Measurements from ENCODE around the gene DPF1.

The DPF1 gene

DNA sequence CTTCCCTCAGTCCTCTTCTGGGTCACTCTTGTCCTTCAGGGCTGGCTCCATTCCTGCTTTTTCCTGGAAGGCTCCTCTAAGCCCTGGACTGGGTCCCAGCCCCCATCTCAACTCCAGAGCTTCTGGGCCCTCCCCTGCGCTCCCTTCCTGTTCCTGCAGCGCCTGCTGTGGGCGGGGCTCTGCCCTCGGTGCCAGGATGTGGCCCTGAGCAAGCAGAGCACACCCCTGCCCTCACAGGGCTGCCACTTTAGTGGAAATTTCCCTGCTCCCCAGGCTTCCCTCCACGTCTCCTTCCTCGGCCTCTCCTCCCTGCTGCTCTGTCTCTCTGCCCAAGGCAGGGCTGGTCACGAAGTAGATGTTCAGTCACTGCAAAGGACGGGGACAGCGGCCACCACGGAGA lies 28.8 kb downstream of the DPF1 start:
- DNase-seq: no peak

DNA sequence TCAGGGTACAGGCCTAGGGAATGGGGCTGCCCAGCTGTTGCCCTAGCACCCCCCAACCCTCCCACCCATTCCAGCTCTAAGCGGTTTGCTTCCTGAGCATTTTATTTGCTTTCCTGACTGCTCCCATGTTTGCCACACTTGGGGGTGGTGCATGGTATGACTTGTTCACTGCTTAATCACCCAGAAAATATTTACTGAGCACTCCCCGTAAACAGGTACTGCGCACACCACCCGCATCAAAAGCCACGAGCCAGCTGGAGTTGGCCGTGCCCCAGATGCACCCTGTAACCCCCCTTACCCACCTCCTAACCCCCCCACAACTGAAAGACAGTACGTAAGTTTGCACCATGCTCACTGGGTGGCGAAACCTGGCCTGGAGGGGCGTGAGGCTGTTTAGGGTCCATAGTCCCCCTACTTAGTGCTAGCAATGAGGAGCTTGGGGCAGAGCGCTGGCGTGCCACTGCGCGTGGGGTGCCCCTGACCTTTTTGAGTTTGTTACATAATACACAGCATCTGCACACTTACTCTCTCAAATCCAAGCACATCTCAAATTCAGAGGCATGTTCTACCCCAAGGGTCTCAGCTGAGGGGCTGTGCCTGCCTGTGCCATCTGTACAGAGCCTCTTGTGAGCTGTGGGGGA lies 29.8 kb downstream of the DPF1 start:
- DNase-seq: peak; percentile 77

DNA sequence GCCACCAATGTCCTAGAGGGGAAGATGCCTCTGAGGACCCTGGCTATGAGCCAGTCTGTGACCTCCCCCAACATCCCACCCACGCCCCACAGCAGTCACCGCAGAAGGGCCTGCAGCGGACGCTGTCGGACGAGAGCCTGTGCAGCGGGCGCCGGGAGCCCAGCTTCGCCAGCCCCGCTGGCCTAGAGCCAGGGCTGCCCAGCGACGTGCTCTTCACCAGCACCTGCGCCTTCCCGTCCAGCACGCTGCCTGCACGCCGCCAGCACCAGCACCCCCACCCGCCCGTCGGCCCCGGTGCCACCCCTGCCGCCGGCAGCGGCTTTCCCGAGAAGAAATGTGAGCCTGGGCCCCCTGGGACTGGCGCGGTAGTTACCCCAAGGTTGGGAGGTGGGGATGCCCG lies 30.6 kb downstream of the DPF1 start:
- DNase-seq: peak; percentile 63

DNA sequence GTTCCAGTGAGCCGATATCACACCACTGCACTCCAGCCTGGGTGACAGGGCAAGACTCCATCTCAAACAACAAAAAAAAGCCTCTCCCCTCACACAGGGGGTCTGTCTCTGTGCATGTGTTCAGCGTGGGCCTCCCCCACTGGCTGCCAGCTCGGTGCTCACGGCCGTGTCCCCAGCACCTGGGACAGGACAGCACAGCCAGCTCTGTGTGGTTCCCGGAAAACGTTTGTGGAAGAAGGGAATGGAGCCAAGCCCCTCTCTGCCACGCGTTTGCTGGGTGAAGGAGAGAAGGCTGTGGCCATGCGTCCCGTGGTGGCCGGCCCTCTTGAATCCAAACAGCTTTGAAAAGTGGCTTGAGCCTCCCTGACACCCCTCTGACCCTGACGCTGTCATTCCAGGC lies 32.3 kb downstream of the DPF1 start:
- no peak for DNase-seq

DNA sequence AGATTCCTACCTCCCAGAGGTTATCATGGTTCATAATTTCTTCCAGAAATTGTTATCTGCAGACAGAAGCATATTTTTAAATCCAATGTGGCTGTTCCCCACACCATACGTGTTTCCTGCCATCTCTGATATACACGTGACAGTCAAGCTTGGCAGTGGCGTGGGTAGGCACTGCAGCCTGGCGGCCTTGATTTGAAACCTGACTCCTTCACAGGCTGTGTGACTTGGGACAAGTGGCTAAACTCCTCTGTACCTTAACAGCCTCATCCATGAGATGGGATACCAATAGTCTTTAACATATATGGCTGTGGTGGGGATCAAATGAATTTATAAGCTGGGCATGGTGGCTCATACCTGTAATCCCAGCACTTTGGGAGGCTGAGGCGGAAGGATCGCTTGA lies 33.2 kb downstream of the DPF1 start:
- no peak for DNase-seq

DNA sequence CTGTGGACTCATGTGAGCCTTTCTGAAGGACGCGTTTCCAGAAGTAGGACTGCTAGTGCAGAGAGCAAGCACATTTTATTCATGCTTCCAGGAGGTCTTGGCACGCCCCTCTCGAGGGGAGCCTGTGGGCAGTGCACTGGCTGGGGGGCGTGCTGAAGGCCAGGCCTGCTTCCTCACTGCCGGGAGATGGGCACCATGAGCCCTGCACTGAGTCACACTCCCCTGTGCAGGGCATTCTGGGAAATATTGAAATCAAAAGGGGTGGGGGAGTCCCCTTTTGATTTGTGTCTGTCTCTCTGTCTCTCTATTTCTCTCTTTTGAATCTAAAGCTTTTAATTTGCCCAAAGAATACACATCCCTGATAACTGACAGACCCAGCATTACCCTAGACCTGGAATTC lies 34.0 kb downstream of the DPF1 start:
- DNase-seq: no peak

DNA sequence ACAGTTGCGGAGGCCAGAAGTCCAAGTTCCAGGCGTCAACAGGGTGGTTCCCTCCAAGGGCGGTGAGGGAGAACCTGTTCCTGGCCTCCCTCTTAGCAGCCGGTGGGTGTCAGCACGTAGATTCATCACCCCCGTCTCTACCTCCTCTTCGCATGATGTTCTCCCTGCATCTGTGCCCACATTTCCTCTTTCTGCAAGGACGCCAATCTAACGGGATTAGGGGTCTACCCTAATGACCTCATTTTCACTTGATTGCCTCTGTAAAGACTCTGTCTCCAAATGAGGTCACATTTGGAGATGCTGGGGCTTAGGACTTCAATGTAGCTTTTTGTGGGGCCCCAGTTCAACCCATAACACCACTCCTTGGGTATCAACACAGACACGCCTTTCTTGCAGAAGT lies 38.5 kb downstream of the DPF1 start:
- DNase-seq: no peak

DNA sequence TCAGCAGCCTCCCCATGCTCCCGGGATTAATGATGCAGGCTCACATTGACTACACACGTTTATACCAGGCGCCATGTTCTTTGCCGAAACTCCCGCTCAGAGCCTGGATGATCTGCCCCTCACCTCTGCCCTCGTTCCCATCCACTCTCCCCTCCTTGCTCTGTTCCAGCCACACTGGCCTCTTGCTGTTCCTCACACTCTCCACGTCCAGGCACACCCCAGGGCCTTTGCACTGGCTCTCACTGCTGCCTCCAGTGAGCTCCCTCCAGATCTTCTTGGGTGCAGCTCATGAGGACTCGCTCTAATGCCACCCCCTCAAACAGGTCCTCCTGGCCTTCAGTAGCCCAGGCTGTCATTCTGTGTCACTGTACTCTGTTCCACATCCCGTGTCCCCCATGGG lies 39.2 kb downstream of the DPF1 start:
- DNase-seq: no peak

DNA sequence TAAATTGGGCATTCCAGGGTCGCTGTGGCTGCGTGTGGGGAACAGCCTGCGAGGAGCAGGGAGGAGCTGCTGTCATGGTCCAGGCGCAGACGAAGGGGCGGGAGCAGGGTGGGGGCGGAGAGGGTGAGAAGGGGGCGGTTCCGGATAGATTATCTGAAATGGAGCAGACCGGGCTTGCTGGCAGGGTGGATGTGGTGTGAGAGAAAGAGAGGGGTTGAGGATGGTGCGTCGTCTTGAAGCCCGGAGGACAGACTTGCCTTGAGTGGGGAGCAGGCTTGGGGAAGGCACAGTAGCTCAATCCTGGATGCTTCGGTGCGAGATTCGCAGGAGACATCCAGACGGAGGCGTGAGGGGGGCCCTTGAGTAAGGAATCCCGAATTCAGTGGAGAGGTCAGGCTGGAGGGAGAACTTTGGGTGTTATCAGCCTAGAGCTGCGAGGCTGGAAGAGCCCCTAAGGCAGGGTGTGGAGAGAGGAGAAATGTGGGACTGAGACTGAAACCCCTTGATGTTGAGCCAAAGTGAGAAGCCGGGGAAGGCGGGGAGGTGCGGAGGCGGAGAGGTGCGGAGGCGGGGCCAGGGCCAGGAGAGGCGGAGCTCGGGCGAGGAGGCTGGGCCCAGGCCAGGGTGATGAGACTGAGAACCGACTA lies 40.6 kb downstream of the DPF1 start:
- DNase-seq: no peak

DNA sequence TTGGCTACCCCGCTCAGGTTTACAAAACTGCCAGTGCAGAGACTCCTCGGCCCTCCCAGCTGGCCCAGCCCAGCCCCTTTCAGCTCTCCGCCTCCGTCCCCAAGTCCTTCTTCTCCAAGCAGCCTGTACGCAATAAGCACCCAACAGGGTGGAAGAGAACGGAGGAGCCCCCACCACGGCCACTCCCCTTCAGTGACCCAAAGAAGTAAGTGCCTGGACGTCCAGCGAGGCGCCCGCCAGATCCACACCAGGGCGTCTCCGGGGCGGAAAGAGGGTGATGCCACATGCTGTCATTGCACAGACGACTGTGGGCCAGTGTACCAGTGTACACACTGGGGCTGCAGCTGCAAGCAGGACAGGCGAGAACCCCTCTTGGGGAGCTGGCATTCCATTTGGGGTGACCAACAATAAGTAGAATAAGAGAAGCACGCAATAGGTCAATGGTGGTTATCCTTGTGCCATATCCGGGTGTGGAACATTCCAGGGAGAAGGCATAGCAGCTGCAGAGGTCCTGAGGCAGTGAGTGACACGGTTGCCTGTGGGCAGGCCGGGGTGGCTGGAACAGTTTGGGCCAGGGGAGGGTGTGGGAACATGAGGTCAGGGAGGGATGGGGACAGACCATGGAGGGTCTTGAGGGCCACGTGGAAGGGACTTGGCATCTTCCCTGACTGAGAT lies 41.3 kb downstream of the DPF1 start:
- DNase-seq: no peak

DNA sequence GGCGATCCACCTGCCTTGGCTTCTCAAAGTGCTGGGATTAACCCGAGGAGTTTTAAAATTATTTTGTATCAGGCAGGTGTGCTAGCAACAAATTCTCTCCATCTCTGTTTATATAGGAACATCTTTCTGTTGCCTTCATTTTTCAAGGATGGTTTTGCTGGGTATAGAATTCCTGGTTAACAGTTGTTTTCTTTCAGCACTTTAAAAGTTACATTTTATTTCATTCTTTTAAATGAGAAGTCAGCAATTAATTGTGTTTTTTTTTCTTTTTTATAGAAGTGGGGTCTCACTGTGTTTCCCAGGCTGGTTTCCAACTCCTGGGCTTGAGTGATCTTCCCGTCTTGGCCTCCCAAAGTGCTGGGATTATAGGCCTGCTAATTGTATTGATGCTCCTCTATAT lies 44.0 kb downstream of the DPF1 start:
- DNase-seq: no peak

DNA sequence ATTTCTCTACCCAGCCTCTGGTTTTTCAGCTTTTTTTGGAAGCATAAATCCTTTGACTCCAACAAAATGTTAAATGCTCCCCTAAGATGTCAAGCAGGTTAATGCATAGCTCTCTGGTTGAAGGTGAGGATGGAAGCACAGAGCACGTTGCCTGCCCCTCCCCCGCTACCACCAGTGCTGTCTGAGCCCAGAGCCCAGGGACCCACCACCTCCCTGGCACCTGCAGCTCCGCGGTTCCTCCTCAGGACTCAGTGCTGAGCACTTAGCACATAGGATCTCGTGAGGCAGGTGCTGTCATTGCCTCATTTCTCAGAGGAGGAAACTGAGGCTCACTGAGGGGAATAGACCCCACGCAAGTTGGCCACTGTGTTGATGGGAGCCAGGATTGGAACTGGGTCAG lies 48.6 kb downstream of the DPF1 start:
- no peak for DNase-seq

DNA sequence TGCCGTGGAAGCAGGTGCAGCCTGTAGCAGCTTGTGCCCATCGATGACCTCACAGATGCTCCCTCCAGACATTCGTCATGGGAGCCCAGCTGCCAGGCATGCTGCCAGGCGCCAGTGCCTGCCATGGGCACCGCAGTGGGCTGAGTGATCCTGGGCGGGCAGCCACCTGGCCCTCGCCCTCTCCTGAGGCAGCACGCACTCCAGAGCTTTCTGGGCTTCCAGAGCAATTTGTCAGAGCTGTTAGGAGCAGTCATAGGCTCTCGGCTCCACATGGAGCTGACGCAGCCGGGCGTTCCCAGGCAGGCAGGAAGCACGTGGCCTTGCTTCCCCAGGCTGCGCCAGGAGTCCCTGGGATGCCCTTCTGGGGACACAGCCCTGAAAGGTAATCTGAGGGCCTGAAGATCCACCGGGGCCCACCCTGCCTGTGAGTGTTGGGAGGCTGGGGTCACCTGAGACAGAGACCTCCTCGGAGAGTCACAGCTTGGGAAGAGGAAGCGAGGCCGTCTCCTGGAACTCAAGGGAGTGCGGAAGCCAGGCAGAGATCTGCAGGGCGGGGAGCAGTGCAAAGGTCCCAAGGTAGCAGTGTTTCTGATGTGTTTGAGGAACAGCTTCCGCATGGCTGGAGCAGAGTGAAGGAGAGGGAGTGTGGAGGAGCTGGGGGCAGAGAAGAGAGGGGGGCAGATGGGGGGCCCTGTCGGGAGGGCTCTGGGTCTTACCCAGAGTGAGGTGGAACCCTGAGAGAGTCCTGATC lies 50.6 kb downstream of the DPF1 start:
- DNase-seq: peak; percentile 87

DNA sequence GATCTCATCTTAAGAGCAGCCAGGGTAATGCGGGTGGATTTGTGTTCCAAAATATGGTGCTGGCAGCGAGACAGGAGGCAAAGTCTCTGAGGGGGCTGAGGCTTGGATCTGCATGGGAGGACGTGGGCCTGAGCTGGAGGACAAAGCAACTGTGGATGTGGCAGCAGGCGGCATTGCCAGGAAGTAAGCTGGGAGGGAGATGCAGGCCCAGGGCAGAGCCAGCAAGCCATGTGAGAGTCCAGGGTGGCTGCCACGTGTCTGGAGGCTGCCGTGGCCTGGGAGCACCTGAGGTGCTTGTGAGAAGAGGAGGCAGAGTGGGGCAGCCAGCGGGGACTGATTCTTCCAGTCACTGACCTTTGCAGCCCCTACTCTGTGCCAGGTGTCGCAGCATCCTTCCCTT lies 52.0 kb downstream of the DPF1 start:
- no peak for DNase-seq

DNA sequence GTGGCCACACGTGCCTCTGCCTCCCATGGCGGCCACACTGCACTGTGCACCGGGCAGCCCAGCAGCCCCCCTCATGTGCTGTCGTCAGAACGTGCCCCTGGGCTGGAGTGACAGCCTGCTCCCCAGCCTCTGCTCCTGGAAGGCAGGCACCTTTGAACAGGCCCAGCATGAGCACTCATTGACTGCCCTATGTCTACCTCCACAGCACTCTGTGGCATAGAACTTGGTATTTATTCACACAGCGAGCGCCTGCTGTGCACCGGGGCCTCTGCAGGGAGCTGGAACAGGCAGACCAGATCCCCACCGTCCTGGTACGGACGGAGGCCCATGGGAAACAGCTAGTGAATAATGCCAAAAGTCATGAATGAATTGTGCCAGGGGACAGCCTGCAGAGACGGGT lies 53.7 kb downstream of the DPF1 start:
- no peak for DNase-seq

DNA sequence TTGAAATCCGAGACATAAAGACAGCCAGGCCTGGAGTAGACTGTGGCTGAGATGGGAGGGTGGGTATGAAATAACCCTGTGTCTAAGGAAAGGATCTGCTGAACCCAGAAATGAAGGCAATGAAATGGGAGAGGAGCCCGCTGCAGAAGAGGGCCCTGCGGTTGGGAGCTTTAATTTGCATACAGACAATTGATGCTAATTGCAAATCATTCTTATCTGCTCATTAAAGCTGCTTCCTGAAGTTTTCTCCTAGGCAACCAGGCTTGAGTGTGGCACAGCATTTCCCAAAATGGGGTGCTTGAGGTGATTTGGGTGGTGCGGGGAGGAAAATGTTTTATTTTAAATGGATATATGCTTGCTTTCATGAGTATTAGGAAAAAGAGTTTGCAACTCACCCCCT lies 55.4 kb downstream of the DPF1 start:
- DNase-seq: no peak

DNA sequence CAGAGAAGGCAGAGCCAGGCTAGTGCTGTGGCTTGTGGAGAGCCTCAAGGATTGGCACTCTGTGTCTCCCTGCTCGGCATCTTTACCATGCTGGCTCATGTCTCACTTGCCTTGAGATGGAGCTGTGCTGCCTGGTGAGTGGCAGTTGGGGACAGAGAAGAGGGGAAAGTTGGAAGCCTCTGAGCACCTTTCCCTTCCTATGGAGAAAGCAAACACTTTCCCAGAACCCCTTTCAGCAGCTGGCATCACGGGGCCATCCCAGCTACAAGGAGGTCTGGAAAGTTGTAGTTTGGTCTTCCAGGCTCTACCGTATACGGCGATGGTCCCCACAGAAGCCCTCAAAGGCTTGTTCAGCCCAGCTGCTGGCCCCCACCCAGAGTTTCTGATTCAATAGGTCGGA lies 58.7 kb downstream of the DPF1 start:
- DNase-seq: no peak

DNA sequence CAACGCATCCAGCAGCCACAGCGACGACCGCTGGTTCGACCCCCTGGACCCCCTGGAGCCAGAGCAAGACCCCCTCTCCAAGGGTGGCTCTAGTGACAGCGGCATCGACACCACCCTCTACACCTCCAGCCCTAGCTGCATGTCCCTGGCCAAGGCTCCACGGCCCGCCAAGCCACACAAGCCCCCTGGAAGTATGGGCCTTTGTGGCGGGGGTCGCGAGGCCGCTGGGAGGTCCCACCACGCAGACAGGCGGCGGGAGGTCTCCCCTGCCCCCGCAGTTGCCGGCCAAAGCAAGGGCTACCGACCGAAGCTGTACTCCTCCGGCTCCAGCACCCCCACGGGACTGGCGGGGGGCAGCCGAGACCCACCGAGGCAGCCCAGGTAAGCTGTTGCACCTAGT lies 59.5 kb downstream of the DPF1 start:
- no peak for DNase-seq

DNA sequence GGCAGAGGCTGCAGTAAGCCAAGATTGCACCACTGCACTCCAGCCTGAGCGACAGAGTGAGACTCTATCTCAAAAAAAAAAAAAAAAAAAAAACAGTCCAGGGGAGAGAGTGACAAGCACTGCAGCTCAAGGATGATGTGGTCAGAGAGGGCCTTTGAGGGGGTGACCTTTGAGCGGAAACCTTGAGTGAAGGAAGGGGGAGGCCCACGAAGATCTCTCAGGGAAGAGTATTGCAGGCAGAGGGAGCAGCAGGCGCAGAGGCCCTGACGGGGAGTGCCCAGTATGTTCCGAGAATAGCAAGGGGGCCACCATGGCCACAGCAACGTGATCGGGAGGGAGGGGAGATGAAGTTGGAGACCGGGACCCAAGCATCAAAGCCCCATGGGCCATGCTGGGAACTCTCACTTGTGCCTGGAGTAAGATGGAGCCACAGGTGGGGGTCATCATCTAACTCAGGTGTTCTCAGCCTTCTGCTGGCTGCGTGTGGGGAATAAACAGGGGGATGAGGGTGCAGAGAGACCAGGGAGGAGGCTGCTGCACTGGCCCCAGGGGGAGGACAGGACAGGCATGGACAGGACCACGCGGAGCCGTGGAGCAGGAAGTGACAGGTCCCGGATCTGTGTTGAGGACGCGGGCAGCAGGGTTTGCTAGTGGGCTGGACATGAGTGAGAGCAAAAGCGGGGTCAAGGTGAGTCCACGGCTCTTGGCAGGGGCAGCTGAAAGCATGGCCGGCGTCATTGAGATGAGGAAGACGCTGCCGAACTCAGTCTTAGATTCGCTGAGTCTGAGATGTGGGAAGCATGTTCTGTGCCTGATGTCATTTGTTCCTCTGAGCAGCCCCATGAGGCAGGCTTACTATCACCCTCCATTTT lies 60.4 kb downstream of the DPF1 start:
- DNase-seq: no peak

DNA sequence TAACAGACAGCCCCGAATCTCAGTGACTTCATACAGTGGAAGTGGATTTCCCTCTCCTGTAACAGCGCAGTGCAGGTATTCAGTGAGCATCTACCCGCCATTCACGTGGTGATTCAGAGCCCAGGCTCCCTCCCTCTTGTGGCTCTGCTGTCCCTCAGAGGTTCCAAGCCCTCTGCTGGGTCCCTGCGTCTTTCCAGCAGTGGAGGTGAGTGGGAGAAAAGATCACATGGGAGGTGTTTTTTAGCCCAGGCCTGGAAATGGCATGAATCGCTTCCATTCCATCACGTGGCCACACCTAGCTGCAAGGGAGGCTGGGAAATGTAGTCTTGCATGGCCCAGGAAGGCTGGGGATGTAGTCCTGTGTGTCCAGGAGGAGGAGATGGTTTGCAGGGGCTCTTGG lies 61.4 kb downstream of the DPF1 start:
- DNase-seq: no peak

DNA sequence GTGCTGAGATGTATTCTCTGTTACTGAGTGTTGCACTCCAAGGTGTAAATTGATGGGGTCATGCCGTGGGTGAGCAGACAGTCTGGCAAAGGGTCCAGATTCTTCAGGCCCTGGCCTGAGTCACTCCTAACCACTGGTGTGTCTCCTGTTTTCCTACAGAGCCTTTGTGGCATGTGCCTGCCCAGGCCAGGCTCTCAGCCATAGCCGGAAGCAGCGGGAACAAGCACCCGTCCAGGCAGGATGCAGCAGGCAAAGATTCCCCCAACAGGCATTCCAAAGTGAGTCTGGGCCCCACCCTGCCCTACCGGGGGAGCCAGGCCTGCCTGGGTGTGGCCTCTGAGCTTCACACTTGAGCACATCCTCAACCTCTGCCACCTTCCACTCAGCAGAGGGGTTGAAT lies 61.9 kb downstream of the DPF1 start:
- no peak for DNase-seq
